DMS 273 (cell line): ENCODE measurements around the gene PRKCZ.

Experiments used
- DNase-seq: peaks from one replicate; lab custom pipeline; 2025; ENCODE audit not compliant: unreplicated experiment; lab: John Stamatoyannopoulos, UW

The PRKCZ gene

GRCh38 chr1:2024887-2025286 is 25.3 kb upstream of the PRKCZ start:
- DNase-seq = no peak

GRCh38 chr1:2025491-2025981 is 24.7 kb upstream of the PRKCZ start:
- DNase-seq = no peak

- no peak for DNase-seq
These were observed 22.1 kb upstream of the PRKCZ start for GRCh38 chr1:2027961-2028583.

GRCh38 chr1:2028870-2029560 is 21.2 kb upstream of the PRKCZ start:
- DNase-seq = no peak

GRCh38 chr1:2029561-2029960 is 20.6 kb upstream of the PRKCZ start:
- DNase-seq = no peak

GRCh38 chr1:2030076-2030871 is 19.9 kb upstream of the PRKCZ start:
- no peak for DNase-seq

GRCh38 chr1:2031546-2032540 is 18.4 kb upstream of the PRKCZ start:
- no peak for DNase-seq

GRCh38 chr1:2032737-2033136 is 17.5 kb upstream of the PRKCZ start:
- DNase-seq = peak; percentile 53

GRCh38 chr1:2033165-2033564 is 17.0 kb upstream of the PRKCZ start:
- no peak for DNase-seq

GRCh38 chr1:2036287-2036686 is 13.9 kb upstream of the PRKCZ start:
- no peak for DNase-seq

GRCh38 chr1:2037314-2037979 is 12.8 kb upstream of the PRKCZ start:
- no peak for DNase-seq

GRCh38 chr1:2038229-2038628 is 12.0 kb upstream of the PRKCZ start:
- DNase-seq = no peak

GRCh38 chr1:2039251-2039650 is 11.0 kb upstream of the PRKCZ start:
- DNase-seq = no peak

GRCh38 chr1:2041305-2041704 is 8.9 kb upstream of the PRKCZ start:
- no peak for DNase-seq

GRCh38 chr1:2041887-2042286 is 8.3 kb upstream of the PRKCZ start:
- no peak for DNase-seq

- no peak for DNase-seq
These were observed 7.1 kb upstream of the PRKCZ start for GRCh38 chr1:2042830-2043773.

GRCh38 chr1:2043886-2044285 is 6.3 kb upstream of the PRKCZ start:
- no peak for DNase-seq

- peak; percentile 87 for DNase-seq
These were observed 5.5 kb upstream of the PRKCZ start for GRCh38 chr1:2044510-2045319.
